Measurements from ENCODE around the gene UBE2F. TPM values are rescaled to one million over a fixed set of nuclear protein-coding genes. Genes with fewer than 3 reads are reported as not detected.
"Not testable (repeated sequence)": the region's sequence is repeated elsewhere in the genome, so short reads cannot be mapped to it uniquely, and the experiment has no call there.

UBE2F gene
- total RNA-seq, 1 experiment from 2014 or later, result 67.1 TPM

DNA sequence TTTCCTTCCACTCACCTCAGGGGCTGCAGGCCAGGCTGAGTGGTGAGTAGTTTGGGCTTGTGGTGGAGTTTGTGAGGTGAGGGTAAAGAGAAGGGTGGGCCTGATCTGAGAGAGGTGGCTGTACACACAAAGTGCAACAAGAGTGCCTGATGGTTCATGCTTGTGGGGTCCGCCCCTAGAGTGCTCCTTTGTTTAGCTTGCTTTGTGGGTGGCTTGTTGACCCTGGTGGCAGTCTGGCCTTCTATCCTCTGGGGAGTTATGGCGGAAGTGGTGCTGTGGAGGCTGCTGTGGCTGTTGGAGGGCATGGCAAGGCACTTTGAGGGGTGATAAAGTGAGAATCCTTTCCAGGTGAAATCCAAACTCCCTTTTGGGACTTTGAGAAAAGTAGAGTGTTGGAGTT, 10.6 kb downstream of the UBE2F start:
- DNase-seq (ENCODE audit: extremely low read depth, low read depth), result no peak

- DNase-seq (ENCODE audit: extremely low read depth, low read depth), result no peak
Measured at GRCh38 chr2:237978058-237978712, 11.4 kb downstream of the UBE2F start.

DNA sequence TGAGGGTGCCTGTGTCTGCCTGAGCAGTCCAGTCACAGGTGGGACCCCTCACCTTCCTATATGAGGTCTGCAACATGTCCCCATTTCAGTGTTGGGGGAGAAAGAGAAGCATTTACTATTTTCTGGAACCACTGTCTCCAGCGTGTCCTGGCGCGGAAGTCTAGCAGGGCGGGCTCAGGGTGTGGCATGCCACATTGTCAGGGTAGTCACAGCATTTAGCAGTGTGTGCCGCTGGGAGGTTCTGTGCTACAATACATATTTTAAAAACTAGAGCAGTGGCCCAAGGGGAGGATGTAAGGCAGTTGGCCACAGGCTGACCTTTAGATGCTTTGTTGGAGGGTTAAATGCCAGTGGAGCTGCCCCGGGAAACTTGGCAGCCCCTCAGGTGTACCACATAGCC, 12.5 kb downstream of the UBE2F start:
- no peak for DNase-seq (ENCODE audit: extremely low read depth, low read depth)

DNA sequence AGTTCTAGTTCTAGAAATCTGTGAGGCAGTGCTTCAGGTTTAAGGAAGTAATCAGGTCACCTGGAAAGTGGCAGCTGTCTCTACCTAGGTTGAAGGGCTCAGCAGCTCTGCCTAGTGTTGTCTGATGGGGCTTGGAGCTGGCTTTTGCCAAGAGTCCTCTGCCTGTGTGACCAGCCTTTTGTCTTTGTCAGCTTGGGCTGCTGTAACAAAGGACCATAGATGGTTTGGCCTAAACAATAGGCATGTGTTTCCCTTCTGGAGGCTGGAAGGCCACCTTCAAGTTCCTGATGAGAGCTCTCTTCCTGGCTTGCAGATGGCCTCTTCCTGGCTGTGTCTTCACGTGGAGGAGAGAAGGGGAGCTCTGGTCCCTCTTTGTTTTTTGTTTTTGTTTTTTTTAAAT, 13.3 kb downstream of the UBE2F start:
- no peak for DNase-seq (ENCODE audit: extremely low read depth, low read depth)

- no peak for DNase-seq (ENCODE audit: extremely low read depth, low read depth)
Measured at GRCh38 chr2:237980751-237981150, 13.9 kb downstream of the UBE2F start.

DNA sequence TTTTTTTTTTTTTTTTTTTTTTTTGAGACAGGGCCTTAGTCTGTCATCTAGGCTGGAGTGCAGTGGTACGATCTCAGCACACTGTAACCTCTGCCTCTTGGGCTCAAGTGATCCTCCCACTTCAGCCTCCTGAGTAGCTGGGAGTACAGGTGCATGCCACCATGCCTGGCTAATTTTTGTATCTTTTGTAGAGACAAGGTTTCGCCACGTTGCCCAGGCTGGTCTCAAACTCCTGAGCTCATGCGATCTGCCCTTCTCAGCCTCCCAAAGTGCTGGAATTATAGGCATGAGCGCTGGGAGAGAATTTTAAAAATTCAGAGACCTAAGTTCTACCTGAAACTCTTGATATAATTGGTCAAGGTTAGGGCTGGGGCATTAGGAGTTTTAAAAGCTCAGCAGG, 14.8 kb downstream of the UBE2F start:
- not testable (repeated sequence) for DNase-seq (ENCODE audit: extremely low read depth, low read depth)

GRCh38 chr2:237982039-237982725, 15.4 kb downstream of the UBE2F start:
- DNase-seq (ENCODE audit: extremely low read depth, low read depth), result no peak

DNA sequence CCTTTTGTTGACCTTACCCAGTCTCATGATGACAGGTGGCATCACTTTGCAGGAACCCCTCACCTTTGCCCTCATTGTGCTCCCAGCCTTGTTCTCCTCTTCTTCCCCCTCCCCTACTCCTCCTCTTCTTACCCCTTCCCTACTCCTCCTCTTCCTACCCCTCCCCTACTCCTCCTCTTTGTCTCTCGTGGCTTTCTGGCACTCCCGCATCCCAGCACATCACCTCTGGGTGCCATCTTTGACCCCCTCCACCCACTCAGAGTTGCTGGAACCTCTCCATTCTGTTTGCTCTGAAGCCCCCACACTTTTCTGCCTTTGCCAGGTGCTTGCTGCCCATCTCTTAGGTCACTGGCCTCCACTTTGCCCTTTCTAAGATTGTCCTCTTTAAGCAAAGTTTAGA, 17.1 kb downstream of the UBE2F start:
- DNase-seq (ENCODE audit: extremely low read depth, low read depth), result no peak

GRCh38 chr2:237987268-237987667, 20.5 kb downstream of the UBE2F start:
- DNase-seq (ENCODE audit: extremely low read depth, low read depth), result no peak

DNA sequence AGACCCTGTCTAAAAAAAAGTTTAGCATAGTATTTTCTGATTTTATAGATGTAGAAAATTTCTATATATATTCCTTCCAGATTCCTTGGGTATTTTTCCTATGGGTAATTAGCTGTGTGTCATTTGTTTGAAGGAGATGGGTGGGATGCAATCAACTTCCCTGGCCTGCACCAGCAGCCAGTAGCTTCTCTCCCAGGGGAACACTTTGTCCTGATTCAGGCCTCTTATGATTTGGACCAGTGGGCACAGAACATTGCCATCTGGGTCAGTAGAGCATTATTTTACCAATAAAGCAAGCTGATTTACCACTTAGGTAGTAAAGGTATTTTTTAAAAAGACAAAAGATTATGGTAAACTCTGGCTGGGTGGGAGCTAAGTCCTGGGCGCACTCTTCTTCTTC, 26.9 kb downstream of the UBE2F start:
- no peak for DNase-seq (ENCODE audit: extremely low read depth, low read depth)

- no peak for DNase-seq (ENCODE audit: extremely low read depth, low read depth)
Measured at GRCh38 chr2:237995036-237995435, 28.2 kb downstream of the UBE2F start.

GRCh38 chr2:237996021-237996593, 29.3 kb downstream of the UBE2F start:
- DNase-seq (ENCODE audit: extremely low read depth, low read depth), result no peak

DNA sequence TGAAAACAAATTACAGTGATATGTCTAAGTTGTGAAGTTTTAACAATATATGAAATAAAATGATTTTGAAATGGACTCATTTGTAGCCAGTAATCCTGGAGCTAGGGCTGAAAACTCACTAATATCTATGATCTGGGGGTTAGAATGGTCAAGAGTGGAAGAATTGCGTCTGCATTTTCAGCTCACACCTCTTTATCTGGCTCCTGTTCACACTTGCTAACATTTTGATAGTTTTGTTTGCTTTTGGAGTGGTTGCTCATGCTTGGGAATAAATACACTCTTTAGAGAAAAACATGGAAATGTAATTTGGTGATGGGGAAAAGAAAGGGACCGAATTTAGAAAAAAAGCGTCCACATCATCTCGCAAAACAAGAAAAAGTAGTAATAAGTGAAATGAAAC, 30.7 kb downstream of the UBE2F start:
- DNase-seq (ENCODE audit: extremely low read depth, low read depth), result no peak

- peak; percentile 40 for DNase-seq (ENCODE audit: extremely low read depth, low read depth)
Measured at GRCh38 chr2:237998530-237998929, 31.7 kb downstream of the UBE2F start.

- no peak for DNase-seq (ENCODE audit: extremely low read depth, low read depth)
Measured at GRCh38 chr2:238003234-238004031, 36.6 kb downstream of the UBE2F start.

GRCh38 chr2:238004077-238004830, 37.4 kb downstream of the UBE2F start:
- DNase-seq (ENCODE audit: extremely low read depth, low read depth), result no peak

GRCh38 chr2:238005528-238005927, 38.7 kb downstream of the UBE2F start:
- DNase-seq (ENCODE audit: extremely low read depth, low read depth), result no peak

- DNase-seq (ENCODE audit: extremely low read depth, low read depth), result no peak
Measured at GRCh38 chr2:238006510-238006909, 39.7 kb downstream of the UBE2F start.

GRCh38 chr2:238007924-238008323, 41.1 kb downstream of the UBE2F start:
- no peak for DNase-seq (ENCODE audit: extremely low read depth, low read depth)

DNA sequence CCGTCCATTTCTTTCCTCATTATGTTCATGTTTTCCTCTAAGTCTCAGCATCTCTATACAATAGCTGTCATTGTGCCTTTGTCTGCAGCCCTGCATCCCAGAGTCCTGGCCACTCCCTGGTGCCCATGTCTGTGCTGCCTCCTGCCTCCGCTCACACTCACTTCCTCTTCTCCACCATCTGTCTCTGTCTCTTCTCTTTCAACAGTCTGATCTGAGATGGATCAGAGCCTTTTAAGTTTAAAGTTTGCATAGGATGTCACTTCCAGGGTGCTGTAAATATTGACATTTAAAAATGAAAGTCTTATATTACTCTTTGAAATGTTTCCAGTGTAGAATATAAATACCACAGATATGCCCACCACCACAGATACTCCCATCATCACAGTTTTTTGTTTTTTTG, 42.7 kb downstream of the UBE2F start:
- DNase-seq (ENCODE audit: extremely low read depth, low read depth), result no peak

DNA sequence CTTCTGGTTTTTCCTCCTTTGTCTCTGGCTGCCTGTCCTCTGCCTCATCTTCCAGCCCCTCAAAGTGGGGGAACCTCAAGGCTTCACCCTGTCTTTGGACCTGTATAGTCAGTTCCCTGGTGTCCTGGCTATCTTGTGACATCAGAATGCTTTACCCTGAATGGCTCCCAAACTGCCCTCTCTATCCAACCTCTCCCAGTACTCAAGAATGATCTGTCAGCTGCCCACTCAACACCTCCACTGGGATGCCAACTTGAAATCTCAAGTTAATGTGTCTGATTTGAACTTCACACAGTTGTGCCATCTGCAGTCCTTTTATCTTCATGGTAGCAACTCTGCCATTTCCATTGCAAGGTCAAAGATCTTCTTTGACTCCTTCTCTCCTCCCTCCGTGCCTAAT, 43.8 kb downstream of the UBE2F start:
- no peak for DNase-seq (ENCODE audit: extremely low read depth, low read depth)

Measured in NCI-H460 (cell line).